GM12801 (cell line): Measurements from ENCODE around the gene MYOZ2.

Experiments
- CTCF ChIP-seq: IDR thresholded peaks from one replicate; pipeline ENCODE4 v1.5.1; 2011; ENCODE audit warnings: control low read depth; ENCODE audit not compliant: insufficient read length; ENCODE audit errors: extremely low read depth

MYOZ2 gene

GRCh38 chr4:119113033-119113655 is 22.5 kb upstream of the MYOZ2 start:
- TF ChIP-seq CTCF = no peak

GRCh38 chr4:119116021-119116420 is 19.6 kb upstream of the MYOZ2 start:
- TF ChIP-seq CTCF = no peak

- no peak for TF ChIP-seq CTCF
Observed at GRCh38 chr4:119116925-119117900, 18.4 kb upstream of the MYOZ2 start.

- TF ChIP-seq CTCF = no peak
Observed at GRCh38 chr4:119118397-119118796, 17.2 kb upstream of the MYOZ2 start.

GRCh38 chr4:119124352-119124751 is 11.3 kb upstream of the MYOZ2 start:
- no peak for TF ChIP-seq CTCF

- no peak for TF ChIP-seq CTCF
Observed at GRCh38 chr4:119125931-119126330, 9.7 kb upstream of the MYOZ2 start.

GRCh38 chr4:119128148-119128547 is 7.5 kb upstream of the MYOZ2 start:
- TF ChIP-seq CTCF = no peak
